HG02970 (cell line): ENCODE results near the gene BRAT1.

Experiments
- ATAC-seq: cut with Tn5 transposase; IDR thresholded peaks from one replicate; pipeline ENCODE4 v1.9.1; 2021; ENCODE audit warnings: mild to moderate bottlenecking, moderate library complexity, moderate number of reproducible peaks; ENCODE audit not compliant: unreplicated experiment, low FRiP score

BRAT1 gene

DNA sequence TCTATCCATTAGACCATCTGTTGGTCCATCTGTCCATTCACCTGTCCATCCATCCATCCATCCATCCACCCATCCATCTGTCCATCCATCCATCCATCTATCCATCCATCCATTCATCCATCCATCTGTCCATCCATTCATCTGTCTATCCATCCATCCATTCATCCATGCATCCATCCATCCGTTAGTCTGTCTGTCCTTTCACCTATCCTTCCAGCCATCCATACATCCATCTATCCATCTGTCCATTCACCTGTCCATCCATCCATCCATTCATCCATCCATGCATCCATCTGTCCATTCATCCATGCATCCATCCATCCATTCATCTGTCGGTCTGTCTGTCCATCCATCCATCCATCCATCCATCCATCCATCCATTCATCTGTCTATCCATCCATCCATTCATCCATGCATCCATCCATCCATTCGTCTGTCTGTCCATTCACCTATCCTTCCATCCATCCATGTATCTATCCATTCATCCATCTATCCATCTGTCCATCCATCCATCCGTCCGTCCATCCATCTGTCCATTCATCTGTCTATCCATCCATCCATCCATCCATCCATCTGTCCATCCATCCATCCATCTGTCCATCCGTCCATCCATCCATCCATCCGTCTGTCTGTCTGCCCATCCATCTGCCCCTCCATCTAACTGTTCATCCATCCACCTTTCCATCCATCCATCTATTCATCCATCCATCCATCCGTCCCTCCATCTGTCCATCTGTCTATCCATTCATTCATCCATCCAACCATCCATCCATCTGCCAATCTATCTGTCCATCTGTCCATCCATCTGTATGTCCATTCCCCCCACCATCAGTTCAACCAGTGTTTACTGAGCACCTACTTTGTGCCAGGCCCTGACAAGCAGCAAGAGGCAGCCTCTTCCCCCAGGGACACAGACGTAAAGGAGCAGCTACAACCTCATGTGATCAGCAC is 40.6 kb downstream of the BRAT1 start:
- ATAC-seq, result no peak

GRCh38 chr7:2513702-2514101 is 41.6 kb downstream of the BRAT1 start:
- ATAC-seq, result no peak

GRCh38 chr7:2512713-2513112 is 42.6 kb downstream of the BRAT1 start:
- ATAC-seq, result no peak

DNA sequence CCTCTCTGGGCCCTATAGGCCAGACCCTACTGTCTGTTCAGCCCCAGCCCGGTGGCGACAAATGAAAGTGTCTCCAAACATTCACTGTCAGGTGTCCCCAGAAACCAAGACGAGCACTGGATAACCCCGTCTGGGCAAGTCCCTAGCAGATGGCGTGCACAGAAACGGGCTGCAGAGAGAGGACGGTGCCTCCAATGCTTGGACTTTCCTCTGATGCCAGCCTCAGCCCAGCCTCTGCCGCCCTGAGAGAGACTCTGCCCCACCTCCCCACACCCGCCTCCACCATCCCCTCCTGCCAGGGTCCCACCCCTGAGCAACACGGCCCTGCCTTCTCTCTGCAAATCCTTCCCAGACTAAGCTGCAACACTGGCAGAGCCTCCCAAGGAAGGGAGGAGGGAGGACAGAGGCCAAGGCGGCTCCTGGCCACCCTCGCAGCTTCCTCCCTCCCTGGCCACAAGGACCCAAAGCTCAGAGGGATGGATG is 43.1 kb downstream of the BRAT1 start:
- ATAC-seq, result no peak

DNA sequence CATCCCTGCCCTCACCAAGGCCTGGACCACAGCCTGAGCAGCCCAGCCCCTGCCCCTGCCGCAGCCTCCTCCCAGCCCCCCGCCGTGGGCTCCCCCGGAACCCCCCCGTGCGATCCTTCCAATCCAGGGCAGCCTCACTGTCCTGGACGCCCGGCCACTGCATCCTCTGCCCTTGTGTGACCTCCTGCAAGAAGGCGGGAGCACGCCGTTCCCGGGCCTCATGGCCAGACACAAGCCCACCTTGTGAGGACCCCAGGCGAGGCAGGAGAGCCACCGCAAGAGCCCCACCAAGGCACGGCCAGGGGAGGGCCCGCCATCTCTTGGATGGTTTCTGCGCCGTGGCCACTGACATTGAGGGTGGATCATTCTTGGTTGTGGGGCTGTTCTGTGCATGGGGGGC is 43.6 kb downstream of the BRAT1 start:
- no peak for ATAC-seq

DNA sequence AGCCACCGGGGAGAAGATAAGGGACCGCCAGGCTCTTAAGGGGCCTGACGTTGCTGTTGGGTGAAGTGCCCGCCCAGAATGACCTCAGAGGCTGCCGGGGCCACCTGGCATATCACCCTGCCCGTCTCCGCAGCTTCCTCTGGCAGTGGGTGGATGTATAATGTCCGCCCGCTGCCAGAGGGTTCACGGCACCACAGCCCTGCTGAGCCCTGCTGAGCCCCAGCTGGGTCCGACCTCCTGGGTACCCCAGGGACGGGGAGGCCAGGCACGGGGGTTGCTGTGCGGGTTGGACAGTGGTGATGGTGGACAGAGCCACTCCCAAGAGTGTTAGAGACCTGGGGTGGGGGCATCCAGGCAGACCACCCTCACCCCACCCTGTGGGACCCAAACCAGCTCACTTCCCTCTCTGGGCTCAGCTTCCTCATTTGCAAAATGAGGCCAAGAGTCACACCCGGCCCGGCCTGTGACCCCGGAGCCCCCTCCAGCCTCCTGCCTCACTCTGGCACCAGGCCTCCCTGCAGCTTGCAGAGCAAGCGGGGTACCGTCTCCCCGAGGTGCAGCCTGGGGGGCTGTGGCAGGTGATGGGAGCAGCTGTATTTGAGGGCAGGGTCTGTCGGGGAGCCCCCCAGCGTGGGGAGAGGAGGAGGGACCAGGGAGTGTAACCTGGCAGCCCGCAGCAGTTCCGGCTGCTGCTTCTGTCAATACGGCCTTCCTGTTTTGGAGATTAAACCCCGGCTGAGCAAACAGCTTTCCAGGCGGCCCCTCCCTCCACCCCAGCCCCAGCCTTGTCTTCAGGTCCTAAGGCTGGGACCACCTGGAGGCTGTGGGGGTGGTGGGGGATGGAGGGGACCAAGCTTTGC is 44.2 kb downstream of the BRAT1 start:
- no peak for ATAC-seq

GRCh38 chr7:2510130-2510776 is 45.1 kb downstream of the BRAT1 start:
- no peak for ATAC-seq

DNA sequence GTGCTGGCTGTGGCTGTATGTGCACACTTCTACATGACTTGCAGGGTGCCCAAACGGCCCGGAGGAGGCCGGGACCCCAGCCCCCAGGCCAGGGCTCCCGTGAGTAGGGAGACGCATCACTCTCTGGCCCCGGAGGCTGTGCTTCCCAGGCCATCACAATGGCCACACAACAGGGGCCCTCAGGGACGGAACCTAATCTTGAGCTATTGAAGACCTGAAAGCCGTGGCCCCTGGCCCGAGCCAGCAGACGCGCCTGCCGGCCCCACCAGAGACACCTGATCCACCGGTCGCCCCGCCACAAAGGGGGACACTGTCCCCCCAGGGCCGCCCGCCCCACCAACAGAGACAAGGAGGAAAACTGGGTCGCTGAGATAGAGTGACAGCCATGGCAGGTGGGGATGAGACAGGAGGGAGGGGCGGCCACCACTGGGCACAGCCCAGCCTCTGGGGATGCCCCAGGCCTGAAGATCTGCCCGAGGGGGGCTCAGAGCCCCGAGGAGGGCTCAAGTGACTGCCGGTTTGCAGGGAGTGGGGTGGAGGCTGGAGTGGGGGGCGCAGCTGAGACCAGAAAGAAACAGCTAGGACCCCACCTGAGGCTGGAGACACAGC is 45.9 kb downstream of the BRAT1 start:
- no peak for ATAC-seq

DNA sequence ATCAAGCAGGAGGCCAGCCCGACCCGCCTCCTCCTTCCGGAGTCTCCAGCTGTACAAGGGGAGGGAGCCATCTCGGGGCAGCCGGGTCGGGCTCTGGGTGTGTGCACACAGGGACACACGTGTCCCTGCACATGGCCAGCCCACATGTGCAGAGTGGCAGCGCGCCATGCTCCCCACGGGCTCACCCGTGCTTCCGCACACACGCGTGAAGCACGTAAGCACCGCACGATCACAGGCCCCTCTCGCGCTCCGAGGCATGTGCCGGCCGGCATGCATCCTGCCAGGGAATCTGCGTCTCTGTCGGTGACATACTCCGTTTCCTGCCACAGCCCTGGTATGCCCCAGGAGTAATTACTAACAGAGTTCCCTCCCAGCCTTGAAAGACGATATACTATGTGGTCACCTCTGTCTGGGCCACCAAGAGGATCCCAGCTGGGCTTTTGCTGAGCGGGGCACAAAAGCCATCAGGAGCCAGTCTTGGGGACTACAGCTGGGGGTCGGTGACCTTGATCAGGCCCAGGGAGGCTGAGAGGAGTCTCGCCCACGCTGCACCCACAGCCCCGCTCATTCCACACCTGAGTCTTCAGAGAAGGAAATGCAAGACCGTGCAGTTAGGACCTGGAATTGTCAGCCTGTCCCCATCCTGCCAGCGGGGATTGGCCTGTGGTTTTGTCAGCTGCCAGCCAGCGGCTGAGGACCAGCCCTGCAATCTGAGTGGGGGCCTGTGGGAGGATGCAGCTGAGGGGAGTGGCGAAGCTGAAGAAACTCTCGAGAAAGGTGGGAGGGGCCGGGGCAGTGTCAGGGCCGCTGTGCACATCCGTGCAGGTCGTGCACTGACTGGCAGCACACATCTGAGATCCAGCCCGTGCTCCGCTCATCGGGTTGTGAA is 46.8 kb downstream of the BRAT1 start:
- no peak for ATAC-seq

DNA sequence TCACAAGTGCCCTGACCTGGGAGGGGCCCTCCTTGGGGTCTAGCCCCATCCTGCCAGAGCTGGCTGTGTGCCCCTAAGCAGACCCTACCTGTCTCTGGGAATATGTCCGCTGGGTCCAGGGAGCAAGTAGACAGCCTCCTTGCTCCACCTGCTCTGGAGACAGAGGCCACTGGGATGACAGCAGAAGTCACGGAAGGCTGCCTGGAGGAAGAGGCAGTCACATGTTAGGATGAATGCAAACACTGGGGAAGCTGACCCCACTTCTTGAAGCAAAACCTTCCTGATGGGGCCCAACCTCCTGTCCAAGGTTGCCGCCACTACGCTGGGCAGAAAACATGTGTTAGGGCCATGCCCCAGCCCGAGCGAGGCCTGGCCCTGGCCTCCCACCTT is 47.4 kb downstream of the BRAT1 start:
- ATAC-seq, result no peak

GRCh38 chr7:2507208-2507916 is 48.0 kb downstream of the BRAT1 start:
- no peak for ATAC-seq

DNA sequence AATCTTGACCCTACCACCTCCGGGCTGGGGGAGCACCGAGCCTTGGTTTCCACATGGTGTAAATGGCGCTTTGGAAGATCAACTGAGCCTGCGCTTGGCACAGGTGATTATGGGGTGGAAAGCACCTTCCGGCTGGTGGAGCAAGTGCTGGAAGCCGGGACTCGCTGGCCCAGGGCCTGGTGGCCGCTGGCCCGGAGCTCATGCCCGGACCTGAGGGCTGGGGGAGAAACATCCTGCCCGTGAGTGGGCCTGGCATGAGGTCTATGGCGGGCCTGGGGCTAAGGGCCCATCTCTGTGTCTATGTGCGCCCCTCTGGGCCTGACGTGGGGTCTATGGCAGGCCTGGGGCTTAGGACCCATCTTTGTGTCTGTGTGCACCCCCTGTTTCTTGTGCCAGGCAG is 49.9 kb downstream of the BRAT1 start:
- no peak for ATAC-seq

GRCh38 chr7:2504889-2505375 is 50.4 kb downstream of the BRAT1 start:
- no peak for ATAC-seq

DNA sequence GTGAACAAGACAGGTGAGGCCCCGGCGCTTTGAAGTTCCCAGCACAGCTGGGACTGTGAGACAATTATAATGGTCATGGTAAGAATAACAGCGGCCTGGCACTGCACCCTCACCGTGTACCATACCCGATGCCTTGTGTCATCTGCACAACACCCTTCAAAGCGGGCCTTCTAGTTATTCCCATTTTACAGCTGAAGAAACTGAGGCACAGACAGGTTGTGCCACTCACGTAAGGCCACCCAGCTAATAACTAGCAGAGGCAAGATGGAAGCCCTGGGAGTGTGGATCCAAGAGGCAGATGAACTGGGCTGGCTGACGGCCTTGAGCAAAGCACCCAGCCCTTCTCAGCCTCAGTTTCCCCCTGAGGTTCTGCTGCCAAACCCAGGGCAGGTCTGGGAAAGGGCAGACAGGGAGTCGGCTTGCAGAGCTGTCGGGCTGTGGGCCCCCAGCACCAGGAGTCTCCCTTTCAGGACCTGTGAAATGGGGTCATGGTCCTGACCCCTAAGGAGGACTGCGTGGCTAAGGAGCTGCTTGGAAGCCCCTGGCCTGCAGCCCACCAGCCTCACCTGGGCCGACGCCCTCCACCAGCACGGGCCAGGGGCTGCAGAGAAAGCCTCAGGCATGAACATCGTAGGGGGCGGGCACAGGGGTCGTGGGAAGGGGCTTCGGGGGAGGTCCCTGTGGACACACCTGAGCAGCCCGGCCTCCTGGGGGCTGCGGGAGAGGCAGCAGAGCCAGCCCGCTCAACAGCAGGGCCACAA is 51.0 kb downstream of the BRAT1 start:
- ATAC-seq, result no peak

GRCh38 chr7:2503056-2503941 is 52.0 kb downstream of the BRAT1 start:
- ATAC-seq, result no peak

DNA sequence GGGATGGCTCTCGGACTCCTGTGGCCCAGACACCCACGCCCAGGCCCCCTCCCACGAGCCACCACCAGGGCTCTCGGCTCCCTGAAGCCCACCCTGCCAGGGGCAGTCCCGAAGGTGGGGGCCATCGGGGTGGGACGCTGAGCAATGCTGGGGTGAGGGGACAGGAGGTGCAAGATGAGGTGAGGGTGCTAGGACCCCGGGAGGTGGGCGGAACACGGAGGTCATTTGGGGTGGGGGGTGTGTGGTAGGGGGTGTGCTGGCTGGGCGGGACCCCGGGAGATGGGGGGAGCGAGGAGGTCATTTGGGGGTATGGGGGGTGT is 52.7 kb downstream of the BRAT1 start:
- no peak for ATAC-seq
